K562 (cell line): ENCODE measurements around the gene CLEC4M. TPM values are rescaled to one million over a fixed set of nuclear protein-coding genes. Genes with fewer than 3 reads are reported as not detected.

ENCODE experiments used
- ATAC-seq: fragments of 200-7000 bp; cut with Tn5 transposase; 3 replicates; pipeline ENCODE4 v1.9.1; 2020; ENCODE audit warnings: moderate library complexity
- BruUV-seq: library from RNA; stranded (reverse); fragments of 400-500 nt; replicated peaks from 2 replicates; lab custom pipeline; 2021; lab: Mats Ljungman, UMichigan
- CTCF ChIA-PET: fragments of 300-600 bp; formaldehyde crosslinking; extraction: SDS; loops from one replicate; lab custom pipeline; 2021; ENCODE audit warnings: low intra/inter-chr PET ratio; lab: Yijun Ruan, JAX
- POLR2A ChIA-PET: fragments of 300-600, 350-650 bp; sonication (Branson Sonifier 250); formaldehyde crosslinking; extraction: SDS; loops from one replicate; lab custom pipeline; 2021; ENCODE audit warnings: antibody characterized with exemption, inconsistent platforms; lab: Yijun Ruan, JAX
- DNase-seq, 4 experiments: peaks; one replicate each; pipeline versions ENCODE4 v3.0.0 to v3.0.0-alpha.2; 2011 to 2018; ENCODE audit warnings: low spot score in 3 of 4, mixed read lengths in 3 of 4; ENCODE audit errors: extremely low read depth in 1 of 4
- FAIRE-seq: peaks from 2 replicates; lab custom pipeline; 2011; peaks lifted over from hg19 to GRCh38; lab: Jason Lieb, UNC
- H2AFZ ChIP-seq: 2 replicates; pipeline ENCODE4 v1.6.0; 2011; ENCODE audit warnings: low read depth, low read length, control low read depth, inconsistent platforms
- H3K27ac ChIP-seq: fragments of 200-600 bp; 3 replicates; pipeline ENCODE4 v1.8.0; 2011; ENCODE audit warnings: low read depth, mild to moderate bottlenecking, control low read depth, inconsistent platforms, low read length, moderate library complexity, mixed read lengths; ENCODE audit errors: extremely low read depth
- H3K27me3 ChIP-seq, 2 experiments: fragments of 300-600 bp in 1 of 2; 2 replicates in 1 of 2; 3 replicates in 1 of 2; pipeline versions ENCODE4 v1.6.0 to v1.8.0; 2011; ENCODE audit warnings: inconsistent platforms in 2 of 2, low read length in 2 of 2, mild to moderate bottlenecking in 1 of 2, mixed read lengths in 1 of 2, moderate library complexity in 1 of 2; ENCODE audit not compliant: control insufficient read depth in 2 of 2, insufficient read depth in 2 of 2
- H3K36me3 ChIP-seq: fragments of 300-600 bp; 3 replicates; pipeline ENCODE4 v1.8.0; 2011; ENCODE audit warnings: mild to moderate bottlenecking, low read length, inconsistent platforms; ENCODE audit not compliant: control insufficient read depth, insufficient read depth
- H3K4me1 ChIP-seq, 2 experiments: fragments of 200-600 bp in 1 of 2; replicated peaks in 1 of 2; 2 replicates in 1 of 2; 3 replicates in 1 of 2; pipeline versions ENCODE4 v1.5.1 to v1.8.0; 2011; ENCODE audit warnings: inconsistent platforms in 2 of 2, low read length in 2 of 2, mild to moderate bottlenecking in 1 of 2, mixed read lengths in 1 of 2, moderate library complexity in 1 of 2; ENCODE audit not compliant: control insufficient read depth in 2 of 2, insufficient read depth in 2 of 2
- H3K4me2 ChIP-seq: 2 replicates; pipeline ENCODE4 v1.6.1; 2011; ENCODE audit warnings: low read length, control low read depth, inconsistent platforms, mixed read lengths; ENCODE audit not compliant: insufficient read depth
- H3K4me3 ChIP-seq: fragments of 200-600 bp; sonication (generic), shearing (Covaris generic); 2 replicates; pipeline ENCODE4 v1.5.1; 2016; ENCODE audit warnings: control low read depth, inconsistent platforms
- H3K79me2 ChIP-seq: fragments of 200-600 bp; 3 replicates; pipeline ENCODE4 v1.8.0; 2011; ENCODE audit warnings: low read length, inconsistent platforms; ENCODE audit not compliant: control insufficient read depth, insufficient read depth
- H3K9ac ChIP-seq, 2 experiments: 2 replicates each; pipeline versions ENCODE4 v1.6.0 to v1.6.1; 2011; ENCODE audit warnings: low read depth in 2 of 2, low read length in 2 of 2, control low read depth in 1 of 2, inconsistent platforms in 1 of 2, mild to moderate bottlenecking in 1 of 2, mixed read lengths in 1 of 2; ENCODE audit not compliant: insufficient read depth in 1 of 2
- H3K9me1 ChIP-seq: one replicate; pipeline ENCODE4 v1.6.0; 2011; ENCODE audit warnings: inconsistent platforms, mild to moderate bottlenecking, low read length, moderate library complexity; ENCODE audit not compliant: control insufficient read depth, insufficient read depth
- H3K9me3 ChIP-seq: replicated peaks from 2 replicates; pipeline ENCODE4 v1.5.1; 2011; ENCODE audit warnings: low read depth, low read length, inconsistent platforms; ENCODE audit not compliant: control insufficient read depth, insufficient read depth
- H4K20me1 ChIP-seq: replicated peaks from 2 replicates; pipeline ENCODE4 v1.6.1; 2011; ENCODE audit warnings: low read length, inconsistent platforms, mixed read lengths; ENCODE audit not compliant: control insufficient read depth, insufficient read depth
- DDX20 ChIP-seq: fragments of 450-650 bp; IDR thresholded peaks from 2 replicates; pipeline ENCODE4 v1.6.1; 2016; ENCODE audit warnings: missing genetic modification characterization, low read depth, mild to moderate bottlenecking, missing compliant biosample characterization, moderate library complexity
- HMG20A ChIP-seq: fragments of 450-650 bp; formaldehyde crosslinking; conservative IDR thresholded peaks from 2 replicates; pipeline ENCODE4 v1.4.0; 2020; ENCODE audit warnings: mild to moderate bottlenecking, mixed read lengths
- HNRNPLL ChIP-seq: fragments of 200-400 bp; formaldehyde crosslinking; IDR thresholded peaks from 2 replicates; pipeline ENCODE4 v1.6.1; 2017; ENCODE audit warnings: low read length, low read depth, mild to moderate bottlenecking; ENCODE audit not compliant: poor library complexity, severe bottlenecking
- HSF4 ChIP-seq: fragments of 250-450 bp; sonication (Bioruptor Pico); IDR thresholded peaks from 2 replicates; pipeline ENCODE4 v2.1.2; 2022; ENCODE audit warnings: mild to moderate bottlenecking, moderate library complexity, borderline replicate concordance
- MTF1 ChIP-seq: fragments of 250-450 bp; sonication (Bioruptor Pico); IDR thresholded peaks from 2 replicates; pipeline ENCODE4 v1.9.0; 2021; ENCODE audit warnings: moderate library complexity, mild to moderate bottlenecking, inconsistent platforms, borderline replicate concordance
- NCOA1 ChIP-seq: fragments of 450-650 bp; IDR thresholded peaks from 2 replicates; pipeline ENCODE4 v1.6.1; 2016; ENCODE audit warnings: low read depth
- NCOR1 ChIP-seq: fragments of 450-650 bp; IDR thresholded peaks from 2 replicates; pipeline ENCODE4 v1.6.1; 2016; ENCODE audit warnings: mild to moderate bottlenecking, moderate library complexity
- RHOXF2B ChIP-seq: fragments of 250-450 bp; sonication (Bioruptor Pico); conservative IDR thresholded peaks from 2 replicates; pipeline ENCODE4 v1.5.1; 2021
- THRB ChIP-seq: fragments of 450-650 bp; formaldehyde crosslinking; conservative IDR thresholded peaks from 2 replicates; pipeline ENCODE4 v1.4.0; 2022; ENCODE audit warnings: mild to moderate bottlenecking, missing genetic modification characterization
- WHSC1 ChIP-seq: IDR thresholded peaks from one replicate; pipeline ENCODE4 v1.6.1; 2012; ENCODE audit warnings: low read length, control low read depth, inconsistent platforms
- ZNF175 ChIP-seq: fragments of 200-800 bp; sonication (Bioruptor generic); IDR thresholded peaks from 2 replicates; pipeline ENCODE4 v1.6.1; 2016; ENCODE audit warnings: low read depth, mild to moderate bottlenecking, missing genetic modification characterization, missing compliant biosample characterization
- ZNF384 ChIP-seq: IDR thresholded peaks from 2 replicates; pipeline ENCODE4 v1.6.1; 2012; ENCODE audit warnings: low read depth, low read length, improper control_type of control experiment
- ZNF449 ChIP-seq: fragments of 250-450 bp; sonication (Bioruptor Pico); IDR thresholded peaks from 2 replicates; pipeline ENCODE4 v1.8.0; 2022; ENCODE audit warnings: moderate library complexity, mild to moderate bottlenecking, inconsistent platforms
- ZNF583 ChIP-seq: fragments of 250-450 bp; sonication (Bioruptor Pico); IDR thresholded peaks from 2 replicates; pipeline ENCODE4 v1.4.0; 2020
- ZNF699 ChIP-seq: fragments of 250-450 bp; sonication (Bioruptor Pico); IDR thresholded peaks from 2 replicates; pipeline ENCODE4 v1.8.0; 2021; ENCODE audit warnings: mild to moderate bottlenecking, moderate library complexity; ENCODE audit not compliant: insufficient replicate concordance
- WGBS: fragments of 100-300 bp; shearing (Covaris generic); methylation state at CpG from one replicate; pipeline ENCODE4 v1.1.6; 2016; ENCODE audit warnings: low coverage, mixed read lengths; ENCODE audit not compliant: insufficient coverage; ENCODE audit errors: missing lambda C conversion rate; 5-methylcytosine and 5-hydroxymethylcytosine counted together
- in situ Hi-C: fragments of 300-500 bp; cut with MboI; formaldehyde crosslinking; loops from 4 replicates; pipeline ENCODE4 v1.15.0; 2018; ENCODE audit warnings: inconsistent platforms, mixed read lengths
- intact Hi-C: fragments of 100-400 bp; cut with micrococcal nuclease; formaldehyde crosslinking; loops from 2 replicates; pipeline ENCODE4 v1.14.2; 2022
- polyA plus RNA-seq, 8 experiments: library from polyadenylated mRNA; depleted of rRNA in 4 of 8; stranded (reverse) in 5 of 8; unstranded in 3 of 8; fragments of >200 nt; fragmentation: Nextera tagmentation in 2 of 8; fragmentation: Illumina TruSeq in 1 of 8; extraction: Ambion mirVana in 2 of 8; extraction: Trizol in 1 of 8; gene quantifications; 2 replicates each; pipeline versions ENCODE4 v1.2.1 to v1.2.3, GENCODE V29; 2011 to 2014; ENCODE audit warnings: inconsistent platforms in 1 of 8, missing spikeins in 1 of 8
- total RNA-seq, 7 experiments: library from RNA; depleted of rRNA in 6 of 7; stranded (reverse); fragments of >200 nt in 6 of 7; fragmentation: Illumina TruSeq in 2 of 7; extraction: Trizol in 2 of 7; gene quantifications; 2 replicates each; pipeline versions ENCODE4 v1.2.1 to v1.2.3, GENCODE V29; 2011 to 2021; ENCODE audit warnings: low replicate concordance in 1 of 7

CLEC4M gene
- total and polyA plus RNA-seq, 9 of the 15 experiments (the other 6 are each of a cell fraction or from before 2014, with no cell fraction given), result 0.08 to 0.18 TPM; not detected in 7

GRCh38 chr19:7738023-7738422, 25.0 kb upstream of the CLEC4M start:
- H3K9ac ChIP-seq, result no peak overlapping the region
- no TSS peak for BruUV-seq
- ATAC-seq (no peak), FAIRE-seq (no peak), DNase-seq (no peak)
- 0 out of 2 replicates have a peak, but pooled peaks cover 3% of the 10 kb centered on the region for H3K9me3 ChIP-seq
- H2AFZ ChIP-seq, result no peak overlapping the region
- CTCF ChIA-PET, result no interaction called here
- no peak overlapping the region for H3K4me2 ChIP-seq
- no peaks in the 10 kb centered on the region for H4K20me1 ChIP-seq
- intact Hi-C loops, result no loop called here
- in situ Hi-C loops, result no loop called here
- POLR2A ChIA-PET, result no interaction called here
- H3K9me1 ChIP-seq, result no peaks in the 10 kb centered on the region
- no peak overlapping the region for H3K4me3 ChIP-seq
- no peaks in the 10 kb centered on the region for H3K36me3 ChIP-seq
- H3K79me2 ChIP-seq, result no peaks in the 10 kb centered on the region
- peaks cover 0 to 2% of the 10 kb centered on the region in 2 experiments; a peak in 3 of 5 replicates for H3K4me1 ChIP-seq
- H3K27ac ChIP-seq, result no peak overlapping the region
- WGBS, result 0% methylated on average over 7 of the region's 7 CpGs
- peaks cover 6 to 14% of the 10 kb centered on the region in 2 experiments; a peak in 4 of 5 replicates for H3K27me3 ChIP-seq
- TF ChIP-seq HNRNPLL (no peak), MTF1 (CRISPR knock-in tag) (no peak), THRB (CRISPR knock-in tag) (no peak), ZNF175 (CRISPR knock-in tag) (no peak), ZNF449 (CRISPR knock-in tag) (no peak), HMG20A (CRISPR knock-in tag) (no peak), NCOR1 (no peak), WHSC1 (no peak), ZNF384 (no peak), HSF4 (CRISPR knock-in tag) (no peak), ZNF583 (CRISPR knock-in tag) (no peak), ZNF699 (no peak), NCOA1 (no peak), RHOXF2B (no peak), DDX20 (no peak)
